ENCODE data around the gene PPM1L. TPM values are rescaled to one million over a fixed set of nuclear protein-coding genes. Genes with fewer than 3 reads are reported as not detected.

Gene PPM1L
- total RNA-seq, 1 experiment from 2014 or later = 4.3 TPM

- DNase-seq (ENCODE audit: low read depth) = no peak
These were observed 316.2 kb downstream of the PPM1L start for GRCh38 chr3:161072211-161072621.

GRCh38 chr3:161072751-161073150, 316.7 kb downstream of the PPM1L start:
- no peak for DNase-seq (ENCODE audit: low read depth)

GRCh38 chr3:161073181-161073580, 317.1 kb downstream of the PPM1L start:
- DNase-seq (ENCODE audit: low read depth) = no peak

- no peak for DNase-seq (ENCODE audit: low read depth)
These were observed 325.6 kb downstream of the PPM1L start for GRCh38 chr3:161081633-161082032.

- DNase-seq (ENCODE audit: low read depth) = no peak
These were observed 326.0 kb downstream of the PPM1L start for GRCh38 chr3:161082063-161082462.

- peak; percentile 17 for DNase-seq (ENCODE audit: low read depth)
These were observed 327.1 kb downstream of the PPM1L start for GRCh38 chr3:161083131-161083530.

GRCh38 chr3:161084277-161084676, 328.2 kb downstream of the PPM1L start:
- DNase-seq (ENCODE audit: low read depth) = no peak

GRCh38 chr3:161093895-161094294, 337.9 kb downstream of the PPM1L start:
- no peak for DNase-seq (ENCODE audit: low read depth)

GRCh38 chr3:161096771-161097367, 340.8 kb downstream of the PPM1L start:
- DNase-seq (ENCODE audit: low read depth) = peak; percentile 55

GRCh38 chr3:161100994-161101393, 345.0 kb downstream of the PPM1L start:
- no peak for DNase-seq (ENCODE audit: low read depth)

GRCh38 chr3:161101609-161102008, 345.6 kb downstream of the PPM1L start:
- no peak for DNase-seq (ENCODE audit: low read depth)

- DNase-seq (ENCODE audit: low read depth) = no peak
These were observed 347.9 kb downstream of the PPM1L start for GRCh38 chr3:161103776-161104385.

GRCh38 chr3:161104561-161105551, 348.8 kb downstream of the PPM1L start, which contains the start of gene B3GALNT1:
TSS of gene B3GALNT1 (minus strand) at chr3:161105349. CDS start at chr3:161086754, 18,595 bp downstream.
- DNase-seq (ENCODE audit: low read depth) = peak; percentile 36

GRCh38 chr3:161107311-161107710, 351.3 kb downstream of the PPM1L start:
- no peak for DNase-seq (ENCODE audit: low read depth)

GRCh38 chr3:161108840-161109239, 352.8 kb downstream of the PPM1L start:
- DNase-seq (ENCODE audit: low read depth) = peak; percentile 91

- DNase-seq (ENCODE audit: low read depth) = no peak
These were observed 361.6 kb downstream of the PPM1L start for GRCh38 chr3:161117646-161118045.

- no peak for DNase-seq (ENCODE audit: low read depth)
These were observed 370.5 kb downstream of the PPM1L start for GRCh38 chr3:161126495-161126894.

Other genes starting within 250 kb of the PPM1L start
- 36.9 and 49.6 TPM in 2 replicates for gene KPNA4, start 190.7 kb upstream of the PPM1L start, total RNA-seq (2014; rRNA removed; shearing (Covaris generic))
- gene ARL14, start 79.1 kb upstream of the PPM1L start, total RNA-seq (2014; rRNA removed; shearing (Covaris generic)) = 0.68 and 0.87 TPM in 2 replicates